HL-60 (cell line): ENCODE data around the gene IL37.
"Not testable (repeated sequence)": the region's sequence is repeated elsewhere in the genome, so short reads cannot be mapped to it uniquely, and the experiment has no call there.

Experiments used
- DNase-seq, 2 experiments: peaks; one replicate each; pipeline ENCODE4 v3.0.0-alpha.2; 2010 to 2020; ENCODE audit warnings: low read depth in 1 of 2, low spot score in 1 of 2
- H3K27ac ChIP-seq: fragments of 250-450 bp; sonication (Bioruptor Pico); replicated peaks from 2 replicates; pipeline ENCODE4 v1.5.1; 2020; ENCODE audit warnings: mild to moderate bottlenecking, moderate library complexity
- H3K27me3 ChIP-seq: fragments of 250-450 bp; sonication (Bioruptor Pico); 2 replicates; pipeline ENCODE4 v1.5.1; 2021; ENCODE audit warnings: mild to moderate bottlenecking, moderate library complexity; ENCODE audit not compliant: insufficient read depth, poor library complexity, severe bottlenecking
- H3K4me3 ChIP-seq: replicated peaks from 2 replicates; pipeline ENCODE4 v1.5.1; 2011; ENCODE audit warnings: mild to moderate bottlenecking, control low read depth, low read length; ENCODE audit not compliant: insufficient read depth
- CTCF ChIP-seq: IDR thresholded peaks from one replicate; pipeline ENCODE4 v1.5.1; 2011; ENCODE audit warnings: low read length, control low read depth, inconsistent platforms; ENCODE audit not compliant: insufficient read depth
- GABPA ChIP-seq: IDR thresholded peaks from 2 replicates; pipeline ENCODE4 v1.6.1; 2012; ENCODE audit warnings: low read depth
- POLR2AphosphoS5 ChIP-seq: IDR thresholded peaks from 2 replicates; pipeline ENCODE4 v1.6.1; 2012; ENCODE audit warnings: low read depth
- REST ChIP-seq: IDR thresholded peaks from 2 replicates; pipeline ENCODE4 v1.6.1; 2012; ENCODE audit warnings: low read depth; ENCODE audit not compliant: insufficient replicate concordance
- SPI1 ChIP-seq: IDR thresholded peaks from 2 replicates; pipeline ENCODE4 v1.6.1; 2012; ENCODE audit warnings: low read depth, mild to moderate bottlenecking, borderline replicate concordance

Gene IL37

GRCh38 chr2:112896909-112897623 is 13.9 kb upstream of the IL37 start:
- Histone ChIP-seq H3K27ac (no peak overlapping the region), H3K27me3 (no peaks in the 10 kb centered on the region), H3K4me3 (no peak overlapping the region)
- no peak for DNase-seq
- TF ChIP-seq REST = no peak
- no peak for TF ChIP-seq GABPA
- TF ChIP-seq CTCF = no peak
- no peak for TF ChIP-seq POLR2AphosphoS5
- no peak for TF ChIP-seq SPI1

- TF ChIP-seq SPI1 (no peak), REST (no peak), CTCF (no peak), GABPA (no peak), POLR2AphosphoS5 (no peak)
- no peak overlapping the region for H3K27ac ChIP-seq
- no peaks in the 10 kb centered on the region for H3K27me3 ChIP-seq
- no peak for DNase-seq
- H3K4me3 ChIP-seq = no peak overlapping the region
These were observed 13.4 kb upstream of the IL37 start for GRCh38 chr2:112897624-112897978.

- H3K27me3 ChIP-seq, H3K27ac ChIP-seq, DNase-seq, H3K4me3 ChIP-seq: not testable (repeated sequence)
These were observed 9.4 kb upstream of the IL37 start for GRCh38 chr2:112901431-112902065.

GRCh38 chr2:112902816-112903215 is 8.1 kb upstream of the IL37 start:
- H3K27me3 ChIP-seq = no peaks in the 10 kb centered on the region
- no peak for TF ChIP-seq GABPA
- no peak for TF ChIP-seq SPI1
- TF ChIP-seq REST = no peak
- no peak for TF ChIP-seq CTCF
- no peak for TF ChIP-seq POLR2AphosphoS5
- no peak overlapping the region for H3K27ac ChIP-seq
- H3K4me3 ChIP-seq = no peak overlapping the region
- no peak for DNase-seq
